BLaER1 treated with 17β-estradiol and CSF1 and Interleukin-3, amounts not matched to agents 10 nM and 100 nM (cell line): ENCODE measurements around the gene FSIP1.

ENCODE experiments used
- H3K27ac ChIP-seq, 11 experiments: shearing (Covaris generic); formaldehyde crosslinking; 2 replicates each; pipeline ENCODE4 v1.8.1; 2022
- H3K27me3 ChIP-seq, 11 experiments: shearing (Covaris generic); formaldehyde crosslinking; 2 replicates each; pipeline ENCODE4 v1.8.1; 2022
- H3K36me3 ChIP-seq, 11 experiments: shearing (Covaris generic); formaldehyde crosslinking; 2 replicates each; pipeline ENCODE4 v1.8.1; 2022
- H3K4me1 ChIP-seq, 10 experiments: shearing (Covaris generic); formaldehyde crosslinking; 2 replicates each; pipeline ENCODE4 v1.8.1; 2022
- H3K4me2 ChIP-seq, 11 experiments: shearing (Covaris generic); formaldehyde crosslinking; 2 replicates each; pipeline ENCODE4 v1.8.1; 2022
- H3K4me3 ChIP-seq, 10 experiments: shearing (Covaris generic); formaldehyde crosslinking; 2 replicates each; pipeline ENCODE4 v1.8.1; 2022
- H3K9ac ChIP-seq, 11 experiments: shearing (Covaris generic); formaldehyde crosslinking; 2 replicates each; pipeline ENCODE4 v1.8.1; 2022
- H3K9me3 ChIP-seq, 11 experiments: shearing (Covaris generic); formaldehyde crosslinking; replicated peaks in 1 of 11; 2 replicates each; pipeline ENCODE4 v1.8.1; 2022
- H4K20me1 ChIP-seq, 11 experiments: shearing (Covaris generic); formaldehyde crosslinking; 2 replicates each; pipeline ENCODE4 v1.8.1; 2022
- Cebpa-rat ChIP-seq, 11 experiments: shearing (Covaris generic); IDR thresholded peaks; 2 replicates each; pipeline ENCODE4 v1.8.1; 2022

FSIP1 gene

GRCh38 chr15:39730552-39730951, 52.1 kb downstream of the FSIP1 start:
- no peak for TF ChIP-seq Cebpa-rat (IDR thresholded peaks at IDR 0.05)

DNA sequence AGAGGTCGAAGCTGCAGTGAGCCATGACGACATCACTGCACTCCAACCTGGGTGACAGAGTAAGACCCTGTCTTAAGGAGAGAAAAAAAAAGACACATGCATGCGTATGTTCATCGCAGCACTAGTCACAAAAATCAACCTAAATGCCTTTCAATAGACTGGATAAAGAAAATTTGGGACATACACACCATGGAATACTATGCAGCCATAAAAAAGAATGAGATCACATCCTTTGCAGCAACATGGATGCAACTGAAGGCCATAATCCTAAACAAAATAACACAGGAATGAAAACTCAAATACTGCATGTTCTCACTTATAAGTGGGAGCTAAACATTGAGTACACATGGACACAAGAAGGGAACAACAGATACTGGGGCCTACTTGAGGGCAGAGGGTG, 53.1 kb downstream of the FSIP1 start:
- Histone ChIP-seq H3K9me3 (peaks cover 0 to 8% (median 0%) of the 10 kb centered on the region in 11 experiments; a peak in 4 of 22 replicates), H3K27me3 (no peaks in the 10 kb centered on the region), H3K4me1 (no peaks in the 10 kb centered on the region), H3K36me3 (no peaks in the 10 kb centered on the region), H3K27ac (no peak overlapping the region), H3K9ac (no peak overlapping the region), H3K4me2 (no peak overlapping the region), H3K4me3 (no peak overlapping the region), H4K20me1 (no peaks in the 10 kb centered on the region)
- no peak for TF ChIP-seq Cebpa-rat (IDR thresholded peaks at IDR 0.05)

More at GRCh38 chr15:39730552-39730951, 52.1 kb downstream of the FSIP1 start:
- Histone ChIP-seq H3K27me3 (no peaks in the 10 kb centered on the region), H3K4me2 (no peak overlapping the region), H3K4me3 (no peak overlapping the region), H3K4me1 (no peaks in the 10 kb centered on the region), H3K36me3 (no peaks in the 10 kb centered on the region), H3K9me3 (peaks cover 0 to 8% (median 0%) of the 10 kb centered on the region in 11 experiments; a peak in 4 of 22 replicates), H3K9ac (no peak overlapping the region), H4K20me1 (no peaks in the 10 kb centered on the region), H3K27ac (no peak overlapping the region)

GRCh38 chr15:39728845-39729244, 53.8 kb downstream of the FSIP1 start:
- peaks cover 0 to 8% (median 0%) of the 10 kb centered on the region in 11 experiments; a peak in 4 of 22 replicates for H3K9me3 ChIP-seq

GRCh38 chr15:39721893-39722292, 60.7 kb downstream of the FSIP1 start:
- H4K20me1 ChIP-seq: no peaks in the 10 kb centered on the region
- H3K4me3 ChIP-seq: no peak overlapping the region
- no peaks in the 10 kb centered on the region for H3K9me3 ChIP-seq
- H3K4me2 ChIP-seq: no peak overlapping the region
- H3K27ac ChIP-seq: no peak overlapping the region
- H3K9ac ChIP-seq: no peak overlapping the region
- TF ChIP-seq Cebpa-rat (IDR thresholded peaks at IDR 0.05): no peak
- no peaks in the 10 kb centered on the region for H3K4me1 ChIP-seq
- H3K36me3 ChIP-seq: no peaks in the 10 kb centered on the region
- no peaks in the 10 kb centered on the region for H3K27me3 ChIP-seq

More at GRCh38 chr15:39728845-39729244, 53.8 kb downstream of the FSIP1 start:
- H3K4me2 ChIP-seq: no peak overlapping the region
- no peaks in the 10 kb centered on the region for H3K27me3 ChIP-seq
- H3K36me3 ChIP-seq: no peaks in the 10 kb centered on the region
- TF ChIP-seq Cebpa-rat (IDR thresholded peaks at IDR 0.05): no peak
- no peaks in the 10 kb centered on the region for H4K20me1 ChIP-seq
- H3K27ac ChIP-seq: no peak overlapping the region
- H3K4me3 ChIP-seq: no peak overlapping the region
- H3K4me1 ChIP-seq: no peaks in the 10 kb centered on the region
- H3K9ac ChIP-seq: no peak overlapping the region

DNA sequence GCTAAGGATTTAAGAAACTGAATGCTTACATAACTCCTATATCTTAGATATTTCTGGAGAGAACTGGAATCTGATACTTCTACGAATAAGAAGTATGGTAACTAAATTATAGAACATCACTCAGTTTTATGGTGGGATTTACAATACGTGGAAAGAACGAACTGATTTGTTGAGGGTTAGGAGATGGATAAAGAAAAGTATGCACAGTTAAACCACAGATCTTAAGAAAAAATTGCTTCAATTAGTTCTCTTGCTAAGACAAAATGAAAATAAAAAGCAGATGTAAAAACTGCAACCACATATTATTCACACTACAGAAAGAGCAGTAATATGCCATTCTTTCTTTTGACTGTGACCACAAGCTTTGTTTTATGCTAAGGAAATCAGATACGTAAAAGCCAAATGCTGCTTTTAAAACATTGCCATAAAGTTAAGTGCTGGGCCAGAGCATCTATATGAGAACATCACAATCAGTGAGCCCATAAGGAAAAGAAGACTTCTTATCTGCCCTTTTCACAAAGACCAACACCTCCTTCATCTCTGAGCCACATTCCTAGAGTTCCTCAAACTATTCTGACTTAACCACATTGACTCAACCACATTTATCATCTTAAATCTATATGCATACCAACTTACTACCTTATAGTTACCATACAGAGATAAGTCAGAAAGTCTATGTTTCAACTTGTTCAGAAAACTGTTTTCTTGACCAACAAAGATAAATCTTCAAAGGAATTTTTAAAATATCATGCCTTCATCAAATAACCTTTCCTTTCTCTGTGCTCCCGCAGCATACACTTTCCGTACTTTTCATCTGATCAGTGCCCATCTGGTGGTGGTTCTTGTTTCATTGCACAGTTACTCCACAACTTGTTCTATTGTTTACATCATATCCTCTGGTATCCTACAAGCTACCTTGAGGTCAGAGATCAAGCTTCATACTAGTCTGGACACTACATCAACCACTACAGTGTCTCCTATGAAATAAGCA, 61.7 kb downstream of the FSIP1 start:
- Histone ChIP-seq H3K36me3 (no peaks in the 10 kb centered on the region), H3K27ac (no peak overlapping the region), H3K4me3 (no peak overlapping the region), H3K27me3 (no peaks in the 10 kb centered on the region), H3K4me2 (no peak overlapping the region), H3K4me1 (no peaks in the 10 kb centered on the region), H3K9ac (no peak overlapping the region), H3K9me3 (peaks cover 0 to 2% (median 0%) of the 10 kb centered on the region in 11 experiments; a peak in 4 of 22 replicates), H4K20me1 (no peaks in the 10 kb centered on the region)
- TF ChIP-seq Cebpa-rat (IDR thresholded peaks at IDR 0.05): no peak

DNA sequence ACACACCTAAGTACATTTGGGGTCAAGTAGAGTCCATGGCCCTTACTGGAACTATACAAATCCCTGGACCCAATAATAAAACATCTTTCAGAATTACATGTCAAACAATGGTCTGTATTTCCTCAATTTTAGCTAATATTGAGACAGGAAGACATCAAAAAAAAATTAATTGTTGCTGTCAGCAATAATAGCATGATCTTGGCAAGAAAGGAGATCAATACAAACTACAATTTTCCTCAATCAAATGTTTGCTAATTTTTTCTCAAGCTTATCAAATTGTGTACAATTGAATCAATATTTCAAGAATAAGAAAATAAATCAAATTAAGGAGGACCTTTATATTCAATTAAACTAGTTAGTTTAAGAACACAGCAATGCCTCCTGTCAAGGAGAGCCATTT, 62.6 kb downstream of the FSIP1 start:
- Histone ChIP-seq H3K9me3 (peaks cover 0 to 9% (median 0%) of the 10 kb centered on the region in 11 experiments; a peak in 5 of 22 replicates), H3K4me2 (no peak overlapping the region), H3K36me3 (no peaks in the 10 kb centered on the region), H3K4me1 (no peaks in the 10 kb centered on the region), H3K9ac (no peak overlapping the region), H3K4me3 (no peak overlapping the region), H3K27me3 (no peaks in the 10 kb centered on the region), H4K20me1 (no peaks in the 10 kb centered on the region), H3K27ac (no peak overlapping the region)
- TF ChIP-seq Cebpa-rat (IDR thresholded peaks at IDR 0.05): no peak

DNA sequence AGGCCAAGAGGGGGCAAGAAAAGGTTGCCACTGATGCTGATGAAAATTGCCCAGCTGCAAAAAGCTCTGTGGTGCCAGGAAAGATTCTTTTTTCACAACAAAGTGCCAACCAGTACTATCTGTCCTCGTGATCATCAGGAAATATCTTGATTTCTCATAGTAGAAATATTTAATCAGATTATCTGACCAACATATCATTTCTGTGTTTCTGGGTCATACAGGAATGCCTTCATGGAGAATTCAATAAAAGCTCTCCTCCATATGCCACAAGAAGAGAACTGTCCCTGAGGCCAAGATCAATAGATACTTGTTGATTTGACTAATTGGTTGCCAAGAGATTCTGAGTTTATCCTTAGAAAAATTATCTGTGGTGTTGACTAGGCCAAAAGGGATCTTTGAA, 63.5 kb downstream of the FSIP1 start:
- H3K36me3 ChIP-seq: no peaks in the 10 kb centered on the region
- no peak overlapping the region for H3K9ac ChIP-seq
- no peaks in the 10 kb centered on the region for H3K27me3 ChIP-seq
- no peak for TF ChIP-seq Cebpa-rat (IDR thresholded peaks at IDR 0.05)
- H3K27ac ChIP-seq: no peak overlapping the region
- H3K4me1 ChIP-seq: no peaks in the 10 kb centered on the region
- H4K20me1 ChIP-seq: no peaks in the 10 kb centered on the region
- H3K9me3 ChIP-seq: peaks cover 0 to 10% (median 0%) of the 10 kb centered on the region in 11 experiments; a peak in 5 of 22 replicates
- no peak overlapping the region for H3K4me2 ChIP-seq
- no peak overlapping the region for H3K4me3 ChIP-seq

GRCh38 chr15:39717134-39717533, 65.5 kb downstream of the FSIP1 start:
- no peak overlapping the region for H3K9ac ChIP-seq
- TF ChIP-seq Cebpa-rat (IDR thresholded peaks at IDR 0.05): no peak
- H3K27me3 ChIP-seq: no peaks in the 10 kb centered on the region
- peaks cover 0 to 10% (median 0%) of the 10 kb centered on the region in 11 experiments; a peak in 5 of 22 replicates for H3K9me3 ChIP-seq
- no peaks in the 10 kb centered on the region for H3K4me1 ChIP-seq
- H3K36me3 ChIP-seq: no peaks in the 10 kb centered on the region
- no peaks in the 10 kb centered on the region for H4K20me1 ChIP-seq
- H3K4me3 ChIP-seq: no peak overlapping the region
- H3K27ac ChIP-seq: no peak overlapping the region
- no peak overlapping the region for H3K4me2 ChIP-seq

- no peaks in the 10 kb centered on the region for H4K20me1 ChIP-seq
- peaks cover 0 to 10% (median 0%) of the 10 kb centered on the region in 11 experiments; a peak in 5 of 22 replicates for H3K9me3 ChIP-seq
- no peaks in the 10 kb centered on the region for H3K27me3 ChIP-seq
- no peak overlapping the region for H3K4me2 ChIP-seq
- no peak for TF ChIP-seq Cebpa-rat (IDR thresholded peaks at IDR 0.05)
- H3K4me3 ChIP-seq: no peak overlapping the region
- H3K9ac ChIP-seq: no peak overlapping the region
- H3K27ac ChIP-seq: no peak overlapping the region
- no peaks in the 10 kb centered on the region for H3K36me3 ChIP-seq
- no peaks in the 10 kb centered on the region for H3K4me1 ChIP-seq
Measured at GRCh38 chr15:39714251-39714650, 68.4 kb downstream of the FSIP1 start.
